PFSK-1 (cell line): ENCODE measurements around the gene TTR.

Source experiments
- POLR2AphosphoS5 ChIP-seq: IDR thresholded peaks from 2 replicates; pipeline ENCODE4 v1.6.1; 2012; ENCODE audit warnings: low read depth, mild to moderate bottlenecking, control low read depth, low read length, moderate library complexity
- REST ChIP-seq, 2 experiments: IDR thresholded peaks; 2 replicates each; pipeline versions ENCODE4 v1.6.1 to v1.8.0; 2011 to 2012; ENCODE audit warnings: low read depth in 2 of 2, low read length in 2 of 2, control low read depth in 1 of 2, inconsistent platforms in 1 of 2, mild to moderate bottlenecking in 1 of 2, moderate library complexity in 1 of 2; ENCODE audit not compliant: insufficient read depth in 1 of 2
- SIN3A ChIP-seq: IDR thresholded peaks from 2 replicates; pipeline ENCODE4 v1.6.1; 2012; ENCODE audit warnings: mild to moderate bottlenecking, low read length, moderate library complexity, borderline replicate concordance; ENCODE audit not compliant: insufficient read depth
- TAF1 ChIP-seq: IDR thresholded peaks from 2 replicates; pipeline ENCODE4 v1.6.1; 2012; ENCODE audit warnings: low read length, control low read depth, borderline replicate concordance; ENCODE audit not compliant: insufficient read depth

- no peak for TF ChIP-seq TAF1
- no peak for TF ChIP-seq POLR2AphosphoS5
- no peak for TF ChIP-seq SIN3A
- TF ChIP-seq REST (IDR thresholded peaks at IDR 0.05; ENCODE audit: insufficient read depth in 1 of 2, low read depth in 2 of 2, low read length in 2 of 2) = no peak
These were observed 19.8 kb downstream of the TTR start for GRCh38 chr18:31611511-31611910.
